WTC11 (cell line): ENCODE data around the gene PXT1. TPM values are rescaled to one million over a fixed set of nuclear protein-coding genes. Genes with fewer than 3 reads are reported as not detected.

Experiments
- ATAC-seq: fragments of 200-7000 bp; cut with Tn5 transposase; 2 replicates; pipeline ENCODE4 v1.10.0; 2021; ENCODE audit warnings: mild to moderate bottlenecking, moderate library complexity
- CTCF ChIA-PET: fragments of 300-600 bp; sonication (Branson Sonifier 250); formaldehyde crosslinking; loops from one replicate; lab custom pipeline; 2021; ENCODE audit warnings: antibody characterized with exemption; lab: Charles Lee
- POLR2A ChIA-PET: fragments of 350-600 bp; sonication (Branson Sonifier 250); formaldehyde crosslinking; loops from one replicate; lab custom pipeline; 2021; ENCODE audit warnings: antibody characterized with exemption; lab: Charles Lee
- DNase-seq: peaks from one replicate; pipeline ENCODE4 v3.0.0; 2021; ENCODE audit warnings: low spot score
- H3K27ac Mint-ChIP-seq: 2 replicates; pipeline ENCODE4 v1.8.0; 2021; ENCODE audit warnings: mixed read lengths
- H3K27me3 Mint-ChIP-seq: 2 replicates; pipeline ENCODE4 v1.8.0; 2021; ENCODE audit warnings: low read depth, mild to moderate bottlenecking, moderate library complexity, mixed read lengths
- H3K36me3 Mint-ChIP-seq: 2 replicates; pipeline ENCODE4 v1.8.0; 2021; ENCODE audit warnings: mixed read lengths
- H3K4me1 Mint-ChIP-seq: 2 replicates; pipeline ENCODE4 v1.8.0; 2022; ENCODE audit warnings: mixed read lengths
- H3K4me3 Mint-ChIP-seq: 2 replicates; pipeline ENCODE4 v1.8.0; 2021; ENCODE audit warnings: mild to moderate bottlenecking, moderate library complexity, mixed read lengths
- H3K9me3 Mint-ChIP-seq: 2 replicates; pipeline ENCODE4 v1.8.0; 2021; ENCODE audit warnings: mixed read lengths
- CREB1 ChIP-seq: sonication (generic); formaldehyde crosslinking; IDR thresholded peaks from 2 replicates; pipeline ENCODE4 v1.8.0; 2023; ENCODE audit warnings: mild to moderate bottlenecking, missing genetic modification reagents
- E2F1 ChIP-seq: sonication (generic); formaldehyde crosslinking; IDR thresholded peaks from 2 replicates; pipeline ENCODE4 v1.8.0; 2022; ENCODE audit warnings: mild to moderate bottlenecking, missing genetic modification reagents
- ELF4 ChIP-seq: sonication (generic); formaldehyde crosslinking; IDR thresholded peaks from 2 replicates; pipeline ENCODE4 v1.8.1; 2022; ENCODE audit warnings: low read depth, mild to moderate bottlenecking, moderate library complexity, missing genetic modification reagents
- ERG ChIP-seq: fragments of 250-450 bp; sonication (Bioruptor Pico); IDR thresholded peaks from 2 replicates; pipeline ENCODE4 v1.8.0; 2021; ENCODE audit warnings: mild to moderate bottlenecking
- FOXK1 ChIP-seq: sonication (generic); formaldehyde crosslinking; IDR thresholded peaks from 2 replicates; pipeline ENCODE4 v1.8.0; 2022; ENCODE audit warnings: mild to moderate bottlenecking, moderate library complexity, missing genetic modification reagents
- GTF2I ChIP-seq: fragments of 250-450 bp; sonication (Bioruptor Pico); conservative IDR thresholded peaks from 2 replicates; pipeline ENCODE4 v1.4.0; 2021; ENCODE audit warnings: mild to moderate bottlenecking
- IRF1 ChIP-seq: sonication (generic); formaldehyde crosslinking; IDR thresholded peaks from 2 replicates; pipeline ENCODE4 v1.8.0; 2023; ENCODE audit warnings: missing genetic modification reagents
- JUN ChIP-seq: sonication (generic); formaldehyde crosslinking; IDR thresholded peaks from 2 replicates; pipeline ENCODE4 v1.8.0; 2023; ENCODE audit warnings: mild to moderate bottlenecking, missing genetic modification reagents
- MLX ChIP-seq: sonication (generic); formaldehyde crosslinking; IDR thresholded peaks from 2 replicates; pipeline ENCODE4 v1.8.1; 2023; ENCODE audit warnings: mild to moderate bottlenecking, missing genetic modification reagents, moderate library complexity
- MYBL2 ChIP-seq: sonication (generic); formaldehyde crosslinking; IDR thresholded peaks from 2 replicates; pipeline ENCODE4 v1.8.1; 2023; ENCODE audit warnings: mild to moderate bottlenecking, moderate library complexity, missing genetic modification reagents
- NFE2L1 ChIP-seq: sonication (generic); formaldehyde crosslinking; IDR thresholded peaks from 2 replicates; pipeline ENCODE4 v1.8.1; 2023; ENCODE audit warnings: missing genetic modification reagents
- PRDM15 ChIP-seq: sonication (generic); formaldehyde crosslinking; IDR thresholded peaks from 2 replicates; pipeline ENCODE4 v1.8.0; 2022; ENCODE audit warnings: missing genetic modification reagents
- PREB ChIP-seq: sonication (generic); formaldehyde crosslinking; IDR thresholded peaks from 2 replicates; pipeline ENCODE4 v1.8.1; 2022; ENCODE audit warnings: mild to moderate bottlenecking, missing genetic modification reagents, moderate library complexity, borderline replicate concordance
- TCF7 ChIP-seq: sonication (generic); formaldehyde crosslinking; IDR thresholded peaks from 2 replicates; pipeline ENCODE4 v1.8.0; 2022; ENCODE audit warnings: mild to moderate bottlenecking, low read depth, missing genetic modification reagents, moderate library complexity
- ZMAT4 ChIP-seq: fragments of 250-450 bp; sonication (Bioruptor Pico); IDR thresholded peaks from 2 replicates; pipeline ENCODE4 v1.9.0; 2021; ENCODE audit warnings: mild to moderate bottlenecking
- ZNF232 ChIP-seq: sonication (generic); formaldehyde crosslinking; IDR thresholded peaks from 2 replicates; pipeline ENCODE4 v1.8.0; 2022; ENCODE audit warnings: mild to moderate bottlenecking, missing genetic modification reagents
- total RNA-seq: library from RNA; stranded (reverse); gene quantifications from 3 replicates; pipeline ENCODE4 v1.2.3, GENCODE V29; 2021

The PXT1 gene
- total RNA-seq, 1 experiment from 2014 or later: 0.15 TPM

- TF ChIP-seq PRDM15: no peak
- TF ChIP-seq ELF4 (CRISPR knock-in tag): no peak
- TF ChIP-seq JUN (CRISPR knock-in tag): no peak
- no peak; the same call in 1 of the 2 replicates for TF ChIP-seq FOXK1
- TF ChIP-seq NFE2L1: no peak
Observed at GRCh38 chr6:36386495-36387439, 55.9 kb downstream of the PXT1 start (continued).

GRCh38 chr6:36384095-36384494, 58.6 kb downstream of the PXT1 start:
- Mint-ChIP-seq H3K9me3 (no peaks in the 10 kb centered on the region), H3K27me3 (peaks cover 47% of the 10 kb centered on the region), H3K4me1 (peaks cover 26% of the 10 kb centered on the region), H3K36me3 (no peaks in the 10 kb centered on the region), H3K27ac (no peak overlapping the region), H3K4me3 (no peak overlapping the region)
- POLR2A ChIA-PET: no interaction called here
- CTCF ChIA-PET: interaction anchor here (2.0 kb wide), 1 partner anchor 43 kb away, joined by 4 read pairs; no protein-coding TSS in a partner anchor
- TF ChIP-seq ZNF232 (CRISPR knock-in tag) (no peak), CREB1 (CRISPR knock-in tag) (no peak), ZMAT4 (CRISPR knock-in tag) (no peak), NFE2L1 (no peak), E2F1 (CRISPR knock-in tag) (no peak), MYBL2 (CRISPR knock-in tag) (no peak), PREB (CRISPR knock-in tag) (no peak), TCF7 (CRISPR knock-in tag) (no peak), GTF2I (CRISPR knock-in tag) (no peak), ERG (CRISPR knock-in tag) (no peak), IRF1 (CRISPR knock-in tag) (no peak), MLX (CRISPR knock-in tag) (no peak)
- ATAC-seq (no peak), DNase-seq (no peak)
